HCEC 1CT (cell line): ENCODE results near the gene THBD.

Source experiments
- DNase-seq: peaks from one replicate; pipeline ENCODE4 v3.0.0-alpha.2; 2017

Gene THBD

GRCh38 chr20:23007886-23008655, 41.4 kb downstream of the THBD start:
- DNase-seq = no peak

GRCh38 chr20:23007462-23007861, 42.0 kb downstream of the THBD start:
- DNase-seq = no peak

- no peak for DNase-seq
These were observed 43.7 kb downstream of the THBD start for GRCh38 chr20:23005776-23006175.

- no peak for DNase-seq
These were observed 45.5 kb downstream of the THBD start for GRCh38 chr20:23003881-23004460.

- no peak for DNase-seq
These were observed 46.3 kb downstream of the THBD start for GRCh38 chr20:23003077-23003635.

GRCh38 chr20:23002276-23002675, 47.2 kb downstream of the THBD start:
- no peak for DNase-seq

- DNase-seq = no peak
These were observed 49.1 kb downstream of the THBD start for GRCh38 chr20:23000232-23000947.

GRCh38 chr20:22999756-23000155, 49.7 kb downstream of the THBD start:
- DNase-seq = no peak

- no peak for DNase-seq
These were observed 51.0 kb downstream of the THBD start for GRCh38 chr20:22998476-22998875.

- DNase-seq = no peak
These were observed 53.5 kb downstream of the THBD start for GRCh38 chr20:22995923-22996322.
